ENCODE results near the gene MTIF3.

DNA sequence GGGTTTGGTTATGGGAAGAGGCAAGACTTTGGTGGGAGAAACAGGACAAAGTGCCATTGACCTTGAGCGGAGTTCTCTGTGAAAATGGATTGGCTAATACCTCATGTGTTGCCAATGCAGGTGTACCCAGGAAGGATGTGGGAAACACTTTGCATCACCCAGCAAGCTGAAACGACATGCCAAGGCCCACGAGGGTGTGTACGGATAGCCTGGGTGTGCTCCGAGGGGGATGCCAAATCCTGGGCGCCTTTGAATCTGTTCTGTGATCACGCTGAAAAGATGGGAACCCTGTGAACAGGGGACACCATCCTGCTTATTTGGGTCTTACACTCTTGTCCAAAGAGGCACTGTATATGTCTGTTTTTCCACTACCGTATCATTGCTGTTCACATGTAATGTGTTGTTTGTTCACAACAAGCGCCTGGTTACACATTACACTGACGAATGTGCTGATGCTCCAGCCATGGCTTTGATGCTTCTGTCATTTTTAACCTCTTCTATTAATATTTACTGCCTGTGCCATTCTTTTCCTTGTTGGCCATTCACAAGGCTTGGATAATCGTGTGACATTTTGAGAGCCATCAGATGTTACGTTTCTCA lies 17.7 kb downstream of the MTIF3 start:
- TF ChIP-seq POLR2A (IDR thresholded peaks at IDR 0.05) (no peak), CTCF (IDR thresholded peaks at IDR 0.05) (no peak)

All from adrenal gland (tissue), 5 donors.